Esophagus squamous epithelium (tissue), 4 donors: Measurements from ENCODE around the gene CENPS.

ENCODE experiments used
- POLR2A ChIP-seq, 4 donors: fragments of 450-650 bp; IDR thresholded peaks; one replicate each; pipeline ENCODE4 v1.6.1; 2017; ENCODE audit warnings: antibody characterized with exemption in 4 of 4, mild to moderate bottlenecking in 4 of 4, moderate library complexity in 3 of 4
- TF ChIP-seq, protein P1 (sequence below), 6 experiments: fragments of 450-650 bp in 4 of 6; fragments of 200-600 bp in 2 of 6; sonication (generic) in 2 of 6; IDR thresholded peaks; one replicate each; pipeline ENCODE4 v1.5.1; 2016 to 2019; ENCODE audit warnings: antibody characterized with exemption in 6 of 6, mild to moderate bottlenecking in 4 of 6, moderate library complexity in 4 of 6

DNA sequence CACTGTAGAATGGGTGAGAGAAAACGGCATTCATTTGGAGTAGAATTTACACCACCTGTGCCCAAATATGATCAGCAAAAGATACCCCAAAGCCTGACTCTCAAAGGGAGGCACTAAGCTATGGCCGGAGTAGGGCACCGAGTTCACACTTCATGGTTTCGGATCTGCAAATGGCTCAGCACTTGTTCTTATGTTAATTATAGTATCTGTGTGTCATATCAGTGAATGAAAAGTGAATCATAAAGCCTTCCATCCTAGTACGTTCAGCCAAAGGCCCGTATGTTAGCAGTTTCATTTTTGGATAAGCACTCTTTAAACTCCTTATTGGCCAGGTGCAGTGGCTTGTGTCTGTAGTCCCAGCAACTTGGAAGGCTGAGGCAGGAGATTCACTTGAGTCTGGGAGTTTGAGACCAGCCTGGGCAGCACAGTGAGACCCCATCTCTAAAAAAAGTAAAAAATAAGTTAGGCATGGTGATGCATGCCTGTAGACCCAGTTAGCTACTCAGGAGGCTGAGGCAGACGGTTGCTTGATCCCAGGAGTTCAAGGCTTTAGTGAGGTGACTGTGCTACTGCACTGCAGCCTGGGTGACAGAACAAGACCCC, 14.7 kb downstream of the CENPS start:
- TF ChIP-seq, protein P1, sequence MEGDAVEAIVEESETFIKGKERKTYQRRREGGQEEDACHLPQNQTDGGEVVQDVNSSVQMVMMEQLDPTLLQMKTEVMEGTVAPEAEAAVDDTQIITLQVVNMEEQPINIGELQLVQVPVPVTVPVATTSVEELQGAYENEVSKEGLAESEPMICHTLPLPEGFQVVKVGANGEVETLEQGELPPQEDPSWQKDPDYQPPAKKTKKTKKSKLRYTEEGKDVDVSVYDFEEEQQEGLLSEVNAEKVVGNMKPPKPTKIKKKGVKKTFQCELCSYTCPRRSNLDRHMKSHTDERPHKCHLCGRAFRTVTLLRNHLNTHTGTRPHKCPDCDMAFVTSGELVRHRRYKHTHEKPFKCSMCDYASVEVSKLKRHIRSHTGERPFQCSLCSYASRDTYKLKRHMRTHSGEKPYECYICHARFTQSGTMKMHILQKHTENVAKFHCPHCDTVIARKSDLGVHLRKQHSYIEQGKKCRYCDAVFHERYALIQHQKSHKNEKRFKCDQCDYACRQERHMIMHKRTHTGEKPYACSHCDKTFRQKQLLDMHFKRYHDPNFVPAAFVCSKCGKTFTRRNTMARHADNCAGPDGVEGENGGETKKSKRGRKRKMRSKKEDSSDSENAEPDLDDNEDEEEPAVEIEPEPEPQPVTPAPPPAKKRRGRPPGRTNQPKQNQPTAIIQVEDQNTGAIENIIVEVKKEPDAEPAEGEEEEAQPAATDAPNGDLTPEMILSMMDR (IDR thresholded peaks at IDR 0.05), result no peak
- no peak for TF ChIP-seq POLR2A (IDR thresholded peaks at IDR 0.05)
